AG10803 (cell line): ENCODE data around the gene THBS1.
A peak's percentile ranks its signal among the peaks of the same experiment; 100 is the strongest.

Experiments used
- DNase-seq: peaks from one replicate; pipeline ENCODE4 v3.0.0; 2010; ENCODE audit warnings: low read depth
- H3K4me3 ChIP-seq: 2 replicates; pipeline ENCODE4 v1.5.1; 2011; ENCODE audit warnings: mild to moderate bottlenecking, low read length, control low read depth
- CTCF ChIP-seq: conservative IDR thresholded peaks from 2 replicates; pipeline ENCODE4 v1.5.1; 2011; ENCODE audit warnings: mild to moderate bottlenecking, low read length, control low read depth, inconsistent platforms

THBS1 gene

GRCh38 chr15:39593656-39594445 lies 13.0 kb downstream of the THBS1 start:
- no peak for DNase-seq
- H3K4me3 ChIP-seq = peak overlapping the region; percentile 11; the same call in 1 of the 2 replicates
- no peak for TF ChIP-seq CTCF

DNA sequence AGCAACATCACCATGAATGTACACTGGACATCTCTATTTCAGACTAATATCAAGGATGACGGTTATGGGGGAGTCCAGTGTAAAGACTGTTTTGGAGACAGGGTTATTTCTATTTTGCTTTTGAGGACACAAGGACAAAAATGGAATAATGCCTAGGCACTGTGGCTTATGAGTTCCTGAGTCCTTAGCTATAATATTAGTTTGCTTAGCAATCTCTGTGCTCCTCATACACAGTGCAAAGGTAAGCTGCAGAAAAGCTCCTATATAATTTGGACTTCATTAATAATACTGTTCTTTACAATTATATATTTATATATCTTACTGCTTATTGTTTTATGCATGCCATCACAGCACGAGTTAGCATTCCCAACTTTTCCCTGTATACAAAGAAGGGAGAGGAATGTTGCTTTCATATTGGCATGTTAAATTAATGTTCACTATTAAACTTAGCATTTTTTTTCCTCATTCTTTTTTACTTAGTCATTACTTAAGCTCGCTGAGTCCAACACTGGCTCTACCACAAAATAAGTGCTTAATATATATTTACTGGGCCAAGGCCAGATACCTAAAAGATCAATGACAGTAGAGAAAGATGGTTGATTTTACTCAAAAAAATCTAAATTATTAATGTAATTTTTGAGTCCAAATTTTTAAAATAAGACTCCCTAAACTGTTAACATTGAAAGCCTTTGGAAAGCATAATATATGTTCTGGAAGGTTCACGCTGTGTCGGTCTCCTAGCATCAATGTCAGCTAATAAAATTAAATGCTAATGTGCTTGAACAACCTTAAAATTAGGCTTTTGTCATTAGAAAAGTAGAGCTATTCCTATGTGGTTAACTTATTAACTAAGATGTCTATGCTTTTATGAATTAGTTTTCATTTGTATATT lies 13.8 kb downstream of the THBS1 start:
- TF ChIP-seq CTCF = no peak
- H3K4me3 ChIP-seq = no peak overlapping the region
- DNase-seq = peak; percentile 83

DNA sequence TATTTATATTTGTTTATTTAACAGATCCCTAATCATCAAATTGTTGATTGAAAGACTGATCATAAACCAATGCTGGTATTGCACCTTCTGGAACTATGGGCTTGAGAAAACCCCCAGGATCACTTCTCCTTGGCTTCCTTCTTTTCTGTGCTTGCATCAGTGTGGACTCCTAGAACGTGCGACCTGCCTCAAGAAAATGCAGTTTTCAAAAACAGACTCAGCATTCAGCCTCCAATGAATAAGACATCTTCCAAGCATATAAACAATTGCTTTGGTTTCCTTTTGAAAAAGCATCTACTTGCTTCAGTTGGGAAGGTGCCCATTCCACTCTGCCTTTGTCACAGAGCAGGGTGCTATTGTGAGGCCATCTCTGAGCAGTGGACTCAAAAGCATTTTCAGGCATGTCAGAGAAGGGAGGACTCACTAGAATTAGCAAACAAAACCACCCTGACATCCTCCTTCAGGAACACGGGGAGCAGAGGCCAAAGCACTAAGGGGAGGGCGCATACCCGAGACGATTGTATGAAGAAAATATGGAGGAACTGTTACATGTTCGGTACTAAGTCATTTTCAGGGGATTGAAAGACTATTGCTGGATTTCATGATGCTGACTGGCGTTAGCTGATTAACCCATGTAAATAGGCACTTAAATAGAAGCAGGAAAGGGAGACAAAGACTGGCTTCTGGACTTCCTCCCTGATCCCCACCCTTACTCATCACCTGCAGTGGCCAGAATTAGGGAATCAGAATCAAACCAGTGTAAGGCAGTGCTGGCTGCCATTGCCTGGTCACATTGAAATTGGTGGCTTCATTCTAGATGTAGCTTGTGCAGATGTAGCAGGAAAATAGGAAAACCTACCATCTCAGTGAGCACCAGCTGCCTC lies 14.7 kb downstream of the THBS1 start:
- no peak overlapping the region for H3K4me3 ChIP-seq
- no peak for TF ChIP-seq CTCF
- peak; percentile 95 for DNase-seq

DNA sequence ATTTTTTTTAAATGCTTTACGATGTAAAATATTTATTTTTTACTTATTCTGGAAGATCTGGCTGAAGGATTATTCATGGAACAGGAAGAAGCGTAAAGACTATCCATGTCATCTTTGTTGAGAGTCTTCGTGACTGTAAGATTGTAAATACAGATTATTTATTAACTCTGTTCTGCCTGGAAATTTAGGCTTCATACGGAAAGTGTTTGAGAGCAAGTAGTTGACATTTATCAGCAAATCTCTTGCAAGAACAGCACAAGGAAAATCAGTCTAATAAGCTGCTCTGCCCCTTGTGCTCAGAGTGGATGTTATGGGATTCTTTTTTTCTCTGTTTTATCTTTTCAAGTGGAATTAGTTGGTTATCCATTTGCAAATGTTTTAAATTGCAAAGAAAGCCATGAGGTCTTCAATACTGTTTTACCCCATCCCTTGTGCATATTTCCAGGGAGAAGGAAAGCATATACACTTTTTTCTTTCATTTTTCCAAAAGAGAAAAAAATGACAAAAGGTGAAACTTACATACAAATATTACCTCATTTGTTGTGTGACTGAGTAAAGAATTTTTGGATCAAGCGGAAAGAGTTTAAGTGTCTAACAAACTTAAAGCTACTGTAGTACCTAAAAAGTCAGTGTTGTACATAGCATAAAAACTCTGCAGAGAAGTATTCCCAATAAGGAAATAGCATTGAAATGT lies 15.6 kb downstream of the THBS1 start:
- peak; percentile 95 for DNase-seq
- no peak for TF ChIP-seq CTCF
- no peak overlapping the region for H3K4me3 ChIP-seq

GRCh38 chr15:39597336-39597735 lies 16.5 kb downstream of the THBS1 start:
- no peak for DNase-seq
- TF ChIP-seq CTCF = no peak
- no peak overlapping the region for H3K4me3 ChIP-seq

DNA sequence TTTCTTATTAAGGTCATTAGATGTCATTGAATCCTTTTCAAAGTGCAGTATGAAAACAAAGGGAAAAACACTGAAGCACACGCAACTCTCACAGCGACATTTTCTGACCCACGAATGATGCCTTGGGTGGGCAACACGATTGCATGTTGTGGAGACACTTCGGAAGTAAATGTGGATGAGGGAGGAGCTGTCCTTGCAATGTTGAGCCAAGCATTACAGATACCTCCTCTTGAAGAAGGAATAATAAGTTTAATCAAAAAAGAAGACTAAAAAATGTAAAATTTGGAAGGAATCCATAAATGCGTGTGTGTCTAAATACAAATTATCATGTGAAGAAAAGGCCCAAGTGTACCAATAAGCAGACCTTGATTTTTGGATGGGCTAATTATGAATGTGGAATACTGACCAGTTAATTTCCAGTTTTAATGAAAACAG lies 16.9 kb downstream of the THBS1 start:
- no peak overlapping the region for H3K4me3 ChIP-seq
- no peak for TF ChIP-seq CTCF
- peak; percentile 99 for DNase-seq
